Hematopoietic multipotent progenitor cell treated with erythropoietin and hydrocortisone succinate and interleukin-3 and kit ligand, for 4 days (in vitro differentiated cells): ENCODE data around the gene CEP97.
"Not testable (repeated sequence)": the region's sequence is repeated elsewhere in the genome, so short reads cannot be mapped to it uniquely, and the experiment has no call there.

Experiments
- DNase-seq: peaks from one replicate; pipeline ENCODE4 v3.0.0-alpha.2; 2015

CEP97 gene, protein sequence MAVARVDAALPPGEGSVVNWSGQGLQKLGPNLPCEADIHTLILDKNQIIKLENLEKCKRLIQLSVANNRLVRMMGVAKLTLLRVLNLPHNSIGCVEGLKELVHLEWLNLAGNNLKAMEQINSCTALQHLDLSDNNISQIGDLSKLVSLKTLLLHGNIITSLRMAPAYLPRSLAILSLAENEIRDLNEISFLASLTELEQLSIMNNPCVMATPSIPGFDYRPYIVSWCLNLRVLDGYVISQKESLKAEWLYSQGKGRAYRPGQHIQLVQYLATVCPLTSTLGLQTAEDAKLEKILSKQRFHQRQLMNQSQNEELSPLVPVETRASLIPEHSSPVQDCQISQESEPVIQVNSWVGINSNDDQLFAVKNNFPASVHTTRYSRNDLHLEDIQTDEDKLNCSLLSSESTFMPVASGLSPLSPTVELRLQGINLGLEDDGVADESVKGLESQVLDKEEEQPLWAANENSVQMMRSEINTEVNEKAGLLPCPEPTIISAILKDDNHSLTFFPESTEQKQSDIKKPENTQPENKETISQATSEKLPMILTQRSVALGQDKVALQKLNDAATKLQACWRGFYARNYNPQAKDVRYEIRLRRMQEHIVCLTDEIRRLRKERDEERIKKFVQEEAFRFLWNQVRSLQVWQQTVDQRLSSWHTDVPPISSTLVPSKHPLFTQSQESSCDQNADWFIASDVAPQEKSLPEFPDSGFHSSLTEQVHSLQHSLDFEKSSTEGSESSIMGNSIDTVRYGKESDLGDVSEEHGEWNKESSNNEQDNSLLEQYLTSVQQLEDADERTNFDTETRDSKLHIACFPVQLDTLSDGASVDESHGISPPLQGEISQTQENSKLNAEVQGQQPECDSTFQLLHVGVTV

GRCh38 chr3:101724329-101725193 lies at the start of gene CEP97:
Gene CEP97, plus strand, starts transcription at chr3:101724614. Its CDS starts 63 bp downstream, at chr3:101724677.
- DNase-seq: peak; percentile 98

GRCh38 chr3:101675709-101676215 lies 48.7 kb upstream of the CEP97 start:
- no peak for DNase-seq

- DNase-seq: peak; percentile 98
Measured at GRCh38 chr3:101676216-101676764, 48.1 kb upstream of the CEP97 start.

- DNase-seq: peak; percentile 100
Measured at GRCh38 chr3:101676765-101677435, 47.5 kb upstream of the CEP97 start, which contains the start of gene ZBTB11. Gene ZBTB11, minus strand, starts transcription at chr3:101677132. Its CDS starts 218 bp downstream, at chr3:101676914.

- DNase-seq: no peak
Measured at GRCh38 chr3:101677436-101678286, 46.8 kb upstream of the CEP97 start.

DNA sequence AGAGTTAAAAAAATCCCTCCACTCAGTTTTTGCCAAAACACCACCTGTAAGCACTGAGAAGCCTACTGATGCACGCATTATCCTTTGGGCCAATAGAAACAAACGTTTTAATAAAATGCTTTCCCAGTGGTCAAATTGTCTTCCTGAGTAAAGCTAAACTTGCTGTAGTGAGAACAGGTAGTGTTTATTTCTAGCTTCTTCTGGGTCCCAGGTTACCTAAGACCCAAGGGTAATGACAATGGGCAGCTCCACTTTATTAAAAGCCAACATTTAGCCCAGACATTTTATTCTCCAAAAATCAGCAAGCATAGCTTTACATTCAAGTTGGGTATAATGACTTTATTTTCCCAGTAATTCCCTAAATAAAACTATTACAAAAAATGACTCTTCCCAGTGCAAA lies 45.6 kb upstream of the CEP97 start:
- DNase-seq: not testable (repeated sequence)

GRCh38 chr3:101680466-101680865 lies 43.9 kb upstream of the CEP97 start:
- no peak for DNase-seq

DNA sequence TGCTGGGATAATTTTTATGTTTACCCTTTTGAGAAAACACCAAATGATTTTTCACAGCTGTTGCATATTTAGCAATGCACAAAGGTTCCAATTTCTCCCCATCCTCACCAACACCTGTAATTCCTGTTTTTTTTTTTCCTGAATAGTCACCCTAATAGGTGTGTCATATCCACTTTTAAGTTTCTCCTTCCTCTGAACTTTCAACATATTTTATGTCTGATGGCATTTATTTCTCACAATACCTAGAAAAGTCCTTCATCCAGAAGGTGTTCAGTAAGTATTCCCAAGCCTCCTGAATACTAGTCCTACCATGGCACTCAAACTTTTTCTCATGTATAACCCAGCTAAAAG lies 39.4 kb upstream of the CEP97 start:
- DNase-seq: no peak

DNA sequence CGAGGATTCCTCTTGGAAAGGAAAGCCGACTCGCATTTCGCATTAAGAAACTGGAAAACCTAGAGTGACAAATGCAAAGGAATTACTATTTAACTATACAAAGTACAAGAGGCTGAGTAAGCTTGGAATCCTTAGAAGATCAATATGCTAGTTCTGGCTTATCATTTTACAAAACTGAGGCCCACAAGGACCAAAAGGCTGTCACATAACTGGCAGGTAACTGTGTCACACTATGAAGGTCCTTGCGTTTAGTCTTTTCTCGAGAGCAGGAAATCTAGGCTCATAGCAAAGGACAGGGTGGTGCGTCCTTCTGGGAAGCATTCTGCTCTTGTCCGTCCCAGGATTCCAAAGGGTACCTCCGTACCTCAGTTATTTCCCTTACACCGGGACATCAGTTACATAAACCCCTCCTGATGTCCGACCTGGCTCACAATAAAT lies 38.5 kb upstream of the CEP97 start:
- DNase-seq: no peak

- DNase-seq: no peak
Measured at GRCh38 chr3:101687142-101687931, 37.1 kb upstream of the CEP97 start.

DNA sequence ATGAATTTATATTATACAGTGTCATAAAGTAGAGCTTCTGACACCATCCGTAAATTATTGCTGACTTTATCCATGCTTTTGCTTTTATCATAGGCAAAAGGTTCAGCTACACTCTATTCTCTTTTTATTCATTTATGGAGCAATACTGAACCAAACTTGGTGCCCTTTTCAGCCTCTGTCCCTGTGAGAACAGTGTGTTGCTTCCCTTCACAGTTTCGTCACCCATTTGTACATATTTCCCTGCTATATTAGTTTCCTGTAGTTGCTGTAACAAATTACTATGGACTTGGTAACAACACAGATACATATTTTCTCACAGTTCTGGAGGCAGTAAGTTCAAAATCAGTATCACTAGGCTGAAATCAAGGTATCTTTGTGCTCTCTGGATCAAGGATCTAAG lies 35.1 kb upstream of the CEP97 start:
- DNase-seq: no peak

- DNase-seq: peak; percentile 48
Measured at GRCh38 chr3:101690972-101691371, 33.4 kb upstream of the CEP97 start.

DNA sequence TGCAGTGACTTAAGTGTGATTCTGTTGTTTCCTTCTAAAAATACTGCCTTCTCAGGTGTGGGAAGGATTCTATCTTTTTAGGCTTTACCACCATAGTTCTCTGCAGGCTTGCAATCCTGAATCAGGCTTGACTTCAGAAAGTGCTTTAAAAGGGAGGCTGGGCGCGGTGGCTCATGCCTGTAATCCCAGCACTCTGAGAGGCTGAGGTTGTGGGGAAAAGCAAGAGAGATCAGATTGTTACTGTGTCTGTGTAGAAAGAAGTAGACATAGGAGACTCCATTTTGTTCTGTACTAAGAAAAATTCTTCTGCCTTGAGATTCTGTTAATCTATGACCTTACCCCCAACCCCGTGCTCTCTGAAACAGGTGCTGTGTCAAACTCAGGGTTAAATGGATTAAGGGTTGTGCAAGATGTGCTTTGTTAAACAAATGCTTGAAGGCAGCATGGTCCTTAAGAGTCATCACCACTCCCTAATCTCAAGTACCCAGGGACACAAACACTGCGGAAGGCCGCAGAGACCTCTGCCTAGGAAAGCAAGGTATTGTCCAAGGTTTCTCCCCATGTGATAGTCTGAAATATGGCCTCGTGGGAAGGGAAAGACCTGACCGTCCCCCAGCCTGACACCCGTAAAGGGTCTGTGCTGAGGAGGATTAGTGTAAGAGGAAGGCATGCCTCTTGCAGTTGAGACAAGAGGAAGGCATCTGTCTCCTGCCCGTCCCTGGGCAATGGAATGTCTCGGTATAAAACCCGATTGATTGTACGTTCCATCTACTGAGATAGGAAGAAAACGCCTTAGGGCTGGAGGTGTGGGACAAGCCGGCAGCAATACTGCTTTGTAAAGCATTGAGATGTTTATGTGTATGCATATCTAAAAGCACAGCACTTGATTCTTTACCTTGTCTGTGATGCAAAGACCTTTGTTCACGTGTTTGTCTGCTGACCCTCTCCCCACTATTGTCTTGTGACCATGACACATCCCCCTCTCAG lies 32.4 kb upstream of the CEP97 start:
- not testable (repeated sequence) for DNase-seq

- peak; percentile 77 for DNase-seq
Measured at GRCh38 chr3:101693540-101693939, 30.9 kb upstream of the CEP97 start.

GRCh38 chr3:101694836-101695235 lies 29.6 kb upstream of the CEP97 start:
- DNase-seq: not testable (repeated sequence)

GRCh38 chr3:101695779-101696372 lies 28.5 kb upstream of the CEP97 start:
- DNase-seq: peak; percentile 87

- DNase-seq: no peak
Measured at GRCh38 chr3:101701696-101702634, 22.4 kb upstream of the CEP97 start.
